ENCODE measurements around the gene CSNK2B.

Gene CSNK2B

DNA sequence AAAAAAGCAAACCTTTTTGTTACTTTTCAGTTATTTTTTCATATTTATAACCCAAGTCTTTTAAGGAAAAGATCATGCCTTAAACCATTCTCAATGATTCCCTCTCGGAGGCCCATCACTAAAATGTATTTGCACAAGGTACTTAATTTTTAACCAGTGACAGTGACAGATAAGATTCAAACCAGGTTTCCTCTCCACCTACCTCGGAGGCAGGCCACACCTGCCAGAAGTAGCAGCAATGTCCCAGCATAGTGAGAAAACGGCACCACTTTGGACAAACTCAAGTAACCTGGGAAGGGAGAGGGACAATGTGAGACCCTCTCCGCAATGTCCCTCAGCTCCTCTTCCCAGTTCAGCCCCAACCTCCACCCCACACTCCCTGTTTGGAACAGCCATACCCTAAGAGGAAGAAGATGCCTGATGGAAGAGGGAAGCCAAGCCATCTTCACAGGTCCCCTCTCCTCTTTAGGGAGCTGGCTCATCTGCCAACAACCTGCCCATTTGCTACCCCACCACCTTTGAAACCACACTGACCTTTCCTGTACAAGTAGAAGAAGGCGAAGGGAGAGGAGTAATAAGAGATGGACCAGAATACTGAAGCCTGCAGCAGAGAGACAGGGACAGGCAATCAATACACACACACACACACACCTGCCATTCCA is 35.0 kb downstream of the CSNK2B start:
- TF ChIP-seq, protein P1, sequence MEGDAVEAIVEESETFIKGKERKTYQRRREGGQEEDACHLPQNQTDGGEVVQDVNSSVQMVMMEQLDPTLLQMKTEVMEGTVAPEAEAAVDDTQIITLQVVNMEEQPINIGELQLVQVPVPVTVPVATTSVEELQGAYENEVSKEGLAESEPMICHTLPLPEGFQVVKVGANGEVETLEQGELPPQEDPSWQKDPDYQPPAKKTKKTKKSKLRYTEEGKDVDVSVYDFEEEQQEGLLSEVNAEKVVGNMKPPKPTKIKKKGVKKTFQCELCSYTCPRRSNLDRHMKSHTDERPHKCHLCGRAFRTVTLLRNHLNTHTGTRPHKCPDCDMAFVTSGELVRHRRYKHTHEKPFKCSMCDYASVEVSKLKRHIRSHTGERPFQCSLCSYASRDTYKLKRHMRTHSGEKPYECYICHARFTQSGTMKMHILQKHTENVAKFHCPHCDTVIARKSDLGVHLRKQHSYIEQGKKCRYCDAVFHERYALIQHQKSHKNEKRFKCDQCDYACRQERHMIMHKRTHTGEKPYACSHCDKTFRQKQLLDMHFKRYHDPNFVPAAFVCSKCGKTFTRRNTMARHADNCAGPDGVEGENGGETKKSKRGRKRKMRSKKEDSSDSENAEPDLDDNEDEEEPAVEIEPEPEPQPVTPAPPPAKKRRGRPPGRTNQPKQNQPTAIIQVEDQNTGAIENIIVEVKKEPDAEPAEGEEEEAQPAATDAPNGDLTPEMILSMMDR (IDR thresholded peaks at IDR 0.05; ENCODE audit: low read length, missing control alignments): no peak
- H3K4me3 ChIP-seq (replicated peaks; ENCODE audit: low read depth, low read length): no peak overlapping the region
- no peak for DNase-seq (ENCODE audit: low read depth)

DNA sequence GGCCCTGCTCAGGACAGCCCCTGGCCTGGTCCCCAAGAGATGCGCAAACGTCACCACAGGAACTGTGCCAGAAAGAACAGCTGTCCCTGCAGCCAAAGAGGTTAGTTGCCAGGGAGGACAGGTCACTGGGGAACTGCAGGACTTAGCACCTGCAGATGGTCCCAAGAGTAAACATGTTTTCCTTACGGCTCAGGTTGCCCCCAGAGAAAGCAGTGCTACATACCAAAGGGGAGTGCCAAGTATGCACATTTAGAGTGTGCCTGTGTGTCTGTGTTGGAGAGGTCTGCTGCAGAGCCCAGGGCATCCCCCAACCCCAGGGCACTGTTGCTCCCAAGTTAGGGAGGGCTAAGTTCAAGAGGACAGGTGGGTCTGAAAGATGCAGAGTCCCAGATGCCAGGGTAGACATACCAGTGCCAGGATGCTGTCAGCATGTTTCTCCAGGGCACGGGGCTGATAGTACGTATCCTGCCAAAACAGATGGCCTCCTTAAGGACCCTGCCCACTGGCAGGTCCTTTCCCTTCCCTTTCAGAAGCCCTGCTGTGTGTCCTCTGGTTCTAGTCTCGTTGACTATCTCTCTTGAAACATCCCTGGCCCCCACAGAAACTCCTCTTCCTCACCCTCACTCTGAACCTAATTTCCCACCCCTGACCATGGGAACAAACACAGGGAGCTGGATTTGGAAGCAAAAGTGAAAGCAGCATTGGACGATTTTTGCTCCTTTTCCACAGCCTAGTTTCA is 36.0 kb downstream of the CSNK2B start:
- DNase-seq (ENCODE audit: low read depth): peak; percentile 25
- TF ChIP-seq, protein P1 (IDR thresholded peaks at IDR 0.05; ENCODE audit: low read length, missing control alignments): no peak
- H3K4me3 ChIP-seq (replicated peaks; ENCODE audit: low read depth, low read length): peak overlapping the region; percentile 97

DNA sequence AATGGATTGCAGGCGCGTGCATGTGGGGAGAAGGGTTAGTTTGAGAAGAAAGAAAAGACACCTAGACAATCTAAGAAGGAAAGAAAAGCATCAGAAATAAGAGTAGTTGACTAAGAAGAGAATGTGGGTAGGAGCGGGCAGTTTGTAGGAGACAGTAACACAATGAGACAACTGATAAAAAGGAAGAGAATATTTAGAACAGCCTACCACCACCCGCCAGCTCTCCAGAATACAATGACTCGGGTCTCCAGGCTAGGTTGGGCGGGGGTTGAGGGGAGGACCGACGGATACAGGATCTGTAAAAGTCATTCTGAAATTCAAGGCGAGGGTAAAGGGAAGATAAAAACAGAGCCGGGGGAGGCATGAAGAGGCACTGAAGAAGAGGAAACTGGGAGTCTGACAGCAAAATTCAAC is 36.5 kb downstream of the CSNK2B start:
- DNase-seq (ENCODE audit: low read depth): no peak
- TF ChIP-seq, protein P1 (IDR thresholded peaks at IDR 0.05; ENCODE audit: low read length, missing control alignments): no peak
- peak overlapping the region; percentile 97 for H3K4me3 ChIP-seq (replicated peaks; ENCODE audit: low read depth, low read length)

- peak; percentile 99 for DNase-seq (ENCODE audit: low read depth)
- TF ChIP-seq, protein P1 (IDR thresholded peaks at IDR 0.05; ENCODE audit: low read length, missing control alignments): no peak
- peak within 1 kb of the TSS; percentile 97 for H3K4me3 ChIP-seq (replicated peaks; ENCODE audit: low read depth, low read length)
Observed at GRCh38 chr6:31702819-31703716, 37.2 kb downstream of the CSNK2B start, which contains the start of gene ABHD16A. Gene ABHD16A (minus strand): TSS chr6:31703324. CDS start chr6:31703281, 43 bp downstream.

GRCh38 chr6:31705931-31706330 is 40.1 kb downstream of the CSNK2B start:
- DNase-seq (ENCODE audit: low read depth): no peak
- TF ChIP-seq, protein P1 (IDR thresholded peaks at IDR 0.05; ENCODE audit: low read length, missing control alignments): no peak
- H3K4me3 ChIP-seq (replicated peaks; ENCODE audit: low read depth, low read length): no peak overlapping the region

DNA sequence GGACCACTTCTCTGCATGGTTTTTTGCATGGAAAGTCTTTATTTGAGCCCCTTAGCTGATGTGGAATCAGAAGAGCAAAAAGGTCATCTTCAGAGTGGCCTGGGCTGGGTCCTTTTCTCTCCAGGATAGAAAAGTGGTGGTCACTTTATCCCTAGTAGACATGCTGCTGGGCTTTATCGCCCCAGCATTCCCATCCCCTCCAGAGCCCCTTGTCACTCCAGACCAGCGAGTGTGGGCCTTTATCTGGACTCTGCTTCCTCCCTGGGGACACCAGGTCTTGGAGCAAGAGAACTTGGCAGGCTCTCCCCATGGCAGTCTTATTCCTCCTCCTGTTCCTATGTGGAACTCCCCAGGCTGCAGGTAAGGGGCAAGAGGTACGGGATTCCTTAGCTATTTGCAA is 40.7 kb downstream of the CSNK2B start, which contains the start of gene LY6G6F:
TSS of gene LY6G6F (plus strand) at position 268 of the 400 bp plus-strand sequence. CDS start at position 309, 41 bp downstream.
- TF ChIP-seq, protein P1 (IDR thresholded peaks at IDR 0.05; ENCODE audit: low read length, missing control alignments): no peak
- peak; percentile 39 for DNase-seq (ENCODE audit: low read depth)

More for the DNA sequence above, 40.7 kb downstream of the CSNK2B start, which contains the start of gene LY6G6F:
- H3K4me3 ChIP-seq (replicated peaks; ENCODE audit: low read depth, low read length): no peak within 1 kb of the TSS
